LNCAP (cell line): ENCODE measurements around the gene LPAR4.

Experiments
- CTCF ChIP-seq: fragments of 450-650 bp; IDR thresholded peaks from 2 replicates; pipeline ENCODE4 v1.5.1; 2017; ENCODE audit warnings: mild to moderate bottlenecking

Gene LPAR4

GRCh38 chrX:78800114-78800513 is 52.6 kb downstream of the LPAR4 start:
- TF ChIP-seq CTCF: no peak

- TF ChIP-seq CTCF: no peak
These were observed 53.2 kb downstream of the LPAR4 start for GRCh38 chrX:78800694-78801093.

- TF ChIP-seq CTCF: no peak
These were observed 54.0 kb downstream of the LPAR4 start for GRCh38 chrX:78801522-78801921.
